HG02943 (cell line): ENCODE results near the gene MYO3B.
"Not testable (repeated sequence)": the region's sequence is repeated elsewhere in the genome, so short reads cannot be mapped to it uniquely, and the experiment has no call there.

Experiments
- ATAC-seq: cut with Tn5 transposase; IDR thresholded peaks from one replicate; pipeline ENCODE4 v1.9.1; 2021; ENCODE audit warnings: mild to moderate bottlenecking, low read depth, moderate library complexity; ENCODE audit not compliant: unreplicated experiment

MYO3B gene

GRCh38 chr2:170408461-170409163, 230.7 kb downstream of the MYO3B start:
- no peak for ATAC-seq

GRCh38 chr2:170409164-170409535, 231.2 kb downstream of the MYO3B start:
- ATAC-seq: no peak

GRCh38 chr2:170411660-170412059, 233.7 kb downstream of the MYO3B start:
- no peak for ATAC-seq

GRCh38 chr2:170420961-170421687, 243.2 kb downstream of the MYO3B start:
- ATAC-seq: no peak

DNA sequence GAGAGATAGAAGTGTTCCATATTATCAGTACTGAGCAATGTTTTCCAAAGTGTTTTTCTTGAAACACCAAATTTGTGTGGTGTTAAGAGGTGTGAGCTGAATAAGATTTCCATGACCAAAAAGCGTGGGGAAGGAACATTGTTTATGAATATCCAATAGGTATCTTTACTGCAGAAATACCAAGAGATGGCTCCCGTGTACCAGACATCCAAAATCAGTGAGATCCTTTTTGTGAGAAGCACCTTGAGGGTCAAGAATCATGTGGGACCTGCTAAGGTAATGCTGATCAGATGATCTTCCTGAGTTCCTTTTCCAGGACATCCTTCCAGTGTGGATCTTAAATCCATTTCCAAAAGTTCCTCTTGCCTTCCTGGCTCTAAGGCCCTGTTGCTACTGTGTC, 246.0 kb downstream of the MYO3B start:
- no peak for ATAC-seq

- no peak for ATAC-seq
Observed at GRCh38 chr2:170425281-170425751, 247.4 kb downstream of the MYO3B start.

DNA sequence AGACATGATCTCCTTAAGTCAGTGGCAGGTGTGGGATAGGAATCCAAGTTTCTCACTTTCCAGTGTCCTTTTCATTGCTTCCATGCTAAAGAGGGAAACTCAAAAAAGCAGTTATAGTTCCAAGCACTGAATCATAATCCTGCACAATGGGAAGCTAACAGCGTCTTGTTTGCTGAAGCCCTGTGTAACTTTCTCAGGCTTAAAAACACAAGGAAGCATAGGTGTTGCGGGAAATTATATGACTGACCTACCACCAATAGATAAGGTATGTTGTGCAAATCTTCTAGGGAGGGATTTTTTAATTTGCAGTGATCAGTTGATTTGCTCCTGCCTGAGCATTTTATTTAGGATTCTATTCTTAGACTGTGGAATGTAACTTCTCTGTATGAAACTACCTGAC, 250.9 kb downstream of the MYO3B start:
- no peak for ATAC-seq

DNA sequence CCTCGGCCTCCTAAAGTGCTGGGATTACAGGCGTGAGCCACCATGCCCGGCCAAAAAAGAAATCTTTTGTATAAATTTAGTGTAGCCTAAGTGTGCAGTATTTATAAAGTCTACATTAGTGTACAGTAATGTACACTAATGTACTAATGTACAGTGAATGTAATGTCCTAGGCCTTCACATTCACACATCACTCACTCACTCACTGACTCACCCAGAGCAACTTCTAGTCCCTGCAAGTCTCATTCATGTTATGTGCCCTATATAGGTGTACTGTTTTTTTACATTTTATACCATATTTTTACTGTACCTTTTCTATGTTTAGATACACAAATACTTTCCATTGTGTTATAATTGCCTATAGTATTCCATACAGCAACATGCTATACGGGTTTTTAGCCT, 254.9 kb downstream of the MYO3B start:
- ATAC-seq: no peak

GRCh38 chr2:170433448-170433847, 255.5 kb downstream of the MYO3B start:
- no peak for ATAC-seq

GRCh38 chr2:170434396-170434795, 256.4 kb downstream of the MYO3B start:
- ATAC-seq: not testable (repeated sequence)

DNA sequence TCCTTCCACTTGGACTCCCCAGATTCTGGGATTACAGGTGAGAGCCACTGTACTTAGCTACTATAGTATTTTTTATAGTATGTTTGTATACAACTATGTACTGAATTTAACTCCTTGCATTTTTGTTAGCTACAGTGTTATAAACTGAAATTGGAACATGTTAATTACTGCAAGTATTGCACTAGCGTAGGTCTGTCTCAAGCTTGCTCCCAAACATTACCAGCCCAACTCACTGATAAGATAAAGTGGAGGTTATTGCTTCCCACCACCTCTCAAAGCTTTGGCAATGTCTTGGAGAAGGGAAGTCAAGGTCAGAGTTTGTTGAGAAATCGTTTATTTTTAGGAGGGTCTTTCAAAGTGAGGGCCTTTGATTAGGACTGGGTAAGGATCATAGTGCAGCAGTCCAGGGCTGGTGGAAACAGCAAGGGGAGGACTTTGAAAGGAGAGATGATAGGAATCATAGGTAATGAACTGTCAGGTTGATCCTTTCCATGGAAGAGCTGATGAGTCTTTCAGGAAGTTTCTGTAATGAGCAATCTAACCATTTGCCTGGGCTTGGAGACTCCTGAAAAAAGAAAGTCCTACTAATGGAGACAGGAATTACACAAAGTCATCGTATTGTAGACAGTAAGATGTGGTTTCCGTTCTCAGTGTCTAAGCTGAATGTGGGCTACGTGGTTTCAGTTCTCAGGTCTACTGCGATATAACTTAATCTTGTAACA, 257.1 kb downstream of the MYO3B start:
- no peak for ATAC-seq

GRCh38 chr2:170436077-170436943, 258.4 kb downstream of the MYO3B start:
- ATAC-seq: no peak

GRCh38 chr2:170446078-170446477, 268.1 kb downstream of the MYO3B start:
- no peak for ATAC-seq

DNA sequence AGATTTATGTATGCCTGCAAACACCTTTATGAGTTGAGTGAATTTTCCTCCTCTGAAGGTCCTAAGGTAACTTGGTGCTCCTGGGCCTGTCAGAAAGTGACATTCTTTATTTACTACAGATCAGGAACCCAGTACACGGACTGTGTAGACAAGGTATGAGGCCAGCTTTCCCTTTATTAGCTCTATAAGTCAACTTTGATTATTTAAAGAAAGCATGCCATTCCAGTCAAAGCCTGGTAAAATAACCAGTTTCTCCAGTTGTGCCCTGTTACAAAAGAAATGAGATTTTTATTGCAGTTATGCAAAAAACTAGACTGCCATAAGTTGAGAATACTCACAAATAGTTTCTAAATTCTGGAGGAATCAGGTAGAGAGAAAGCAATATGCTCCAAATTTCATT, 271.1 kb downstream of the MYO3B start:
- no peak for ATAC-seq

GRCh38 chr2:170454471-170455372, 276.8 kb downstream of the MYO3B start:
- ATAC-seq: no peak

DNA sequence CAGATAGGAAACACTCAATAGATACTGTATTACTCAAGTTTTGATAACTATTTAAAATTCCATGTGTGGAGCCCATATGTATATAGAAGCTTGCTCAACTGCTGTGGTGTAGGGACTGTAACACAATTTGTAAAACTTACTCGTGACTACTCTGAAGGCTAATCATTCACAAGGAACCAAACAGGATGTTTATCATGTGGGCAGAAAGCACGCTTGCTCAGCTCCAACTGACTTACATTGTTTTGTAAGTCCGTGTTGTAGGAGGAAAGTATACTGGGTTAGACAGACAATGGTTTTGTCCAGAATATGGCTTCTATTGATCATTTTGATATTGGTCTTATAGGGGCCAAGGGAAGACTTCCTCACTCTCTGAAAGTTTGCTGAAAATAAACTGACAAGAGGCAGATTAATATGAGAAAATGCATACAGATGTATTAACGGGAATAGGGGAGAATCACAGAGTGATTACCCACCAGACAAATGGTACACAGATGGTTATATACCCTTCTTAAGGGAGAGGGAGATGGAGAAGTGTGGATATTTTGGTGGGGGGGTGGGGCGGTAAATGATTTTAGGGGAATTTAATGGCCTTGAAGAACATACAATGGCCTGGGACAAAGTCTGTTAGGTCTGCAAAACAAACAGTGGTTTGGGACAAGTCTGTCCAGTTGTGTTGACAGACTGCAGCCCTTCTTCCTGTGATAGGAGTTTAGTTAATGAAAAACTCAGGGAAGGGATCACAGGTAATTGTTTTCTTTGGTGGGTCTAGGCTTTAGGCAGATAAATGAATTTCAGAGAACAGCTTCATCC, 277.9 kb downstream of the MYO3B start:
- ATAC-seq: no peak

GRCh38 chr2:170456914-170457313, 279.0 kb downstream of the MYO3B start:
- ATAC-seq: no peak

DNA sequence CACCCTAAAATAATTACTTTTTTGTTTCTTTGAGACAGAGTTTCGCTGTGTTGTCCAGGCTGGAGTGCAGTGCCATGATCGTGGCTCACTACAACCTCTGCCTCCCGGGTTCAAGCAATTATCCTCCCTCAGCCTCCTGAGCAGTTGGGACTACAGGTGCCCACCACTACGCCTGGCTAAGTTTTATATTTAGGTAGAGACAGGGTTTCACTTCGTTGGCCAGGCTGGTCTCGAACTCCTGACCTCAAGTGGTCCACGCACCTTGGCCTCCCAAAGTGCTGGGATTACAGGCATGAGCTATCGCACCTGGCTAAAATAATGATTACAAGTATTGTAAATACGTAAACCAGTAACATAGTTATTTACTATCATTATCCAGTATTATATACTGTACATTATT, 279.8 kb downstream of the MYO3B start:
- no peak for ATAC-seq

DNA sequence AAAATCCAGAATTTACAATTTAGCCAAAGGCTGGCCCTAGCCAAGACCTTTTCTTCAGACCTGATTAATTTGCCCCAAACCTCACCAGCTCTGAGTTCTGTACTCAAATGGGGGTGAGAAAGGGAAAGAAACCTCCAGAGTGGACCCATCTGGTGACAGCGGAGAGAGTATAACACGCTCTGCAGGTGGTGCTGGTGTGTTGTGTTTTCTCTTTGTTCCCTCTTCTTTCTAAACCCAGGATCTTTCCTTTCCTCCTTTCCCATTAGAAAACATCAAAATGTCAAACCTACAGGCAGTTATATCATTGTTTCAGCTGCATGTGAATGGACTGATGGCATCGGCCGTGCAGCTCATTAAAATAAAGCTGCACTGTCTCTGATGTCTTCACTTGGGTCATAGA, 283.9 kb downstream of the MYO3B start:
- no peak for ATAC-seq
